ENCODE results near the gene ARAP3.
A peak's percentile ranks its signal among the peaks of the same experiment; 100 is the strongest.

ARAP3 gene

GRCh38 chr5:141716009-141716408 is 34.0 kb upstream of the ARAP3 start:
- H3K27ac ChIP-seq = no peak overlapping the region

GRCh38 chr5:141715346-141715905 is 33.4 kb upstream of the ARAP3 start:
- H3K27ac ChIP-seq = no peak overlapping the region
- TF ChIP-seq CTCF (IDR thresholded peaks at IDR 0.05) (no peak), ZFX (IDR thresholded peaks at IDR 0.05; ENCODE audit: borderline replicate concordance) (no peak)

More at GRCh38 chr5:141716009-141716408, 34.0 kb upstream of the ARAP3 start:
- TF ChIP-seq CTCF (IDR thresholded peaks at IDR 0.05) (no peak), ZFX (IDR thresholded peaks at IDR 0.05; ENCODE audit: borderline replicate concordance) (no peak)

- H3K27ac ChIP-seq = peak overlapping the region; percentile 51
Observed at GRCh38 chr5:141714542-141715310, 32.7 kb upstream of the ARAP3 start.

GRCh38 chr5:141713616-141714309 is 31.7 kb upstream of the ARAP3 start:
- TF ChIP-seq CTCF (IDR thresholded peaks at IDR 0.05) (no peak), ZFX (IDR thresholded peaks at IDR 0.05; ENCODE audit: borderline replicate concordance) (no peak)
- peak overlapping the region; percentile 51 for H3K27ac ChIP-seq

More at GRCh38 chr5:141714542-141715310, 32.7 kb upstream of the ARAP3 start:
- TF ChIP-seq CTCF (IDR thresholded peaks at IDR 0.05) (no peak), ZFX (IDR thresholded peaks at IDR 0.05; ENCODE audit: borderline replicate concordance) (no peak)

- peak overlapping the region; percentile 64 for H3K27ac ChIP-seq
- TF ChIP-seq CTCF (IDR thresholded peaks at IDR 0.05) (no peak), ZFX (IDR thresholded peaks at IDR 0.05; ENCODE audit: borderline replicate concordance) (no peak)
Observed at GRCh38 chr5:141711687-141712086, 29.7 kb upstream of the ARAP3 start.

- H3K27ac ChIP-seq = no peak overlapping the region
- TF ChIP-seq CTCF (IDR thresholded peaks at IDR 0.05) (no peak), ZFX (IDR thresholded peaks at IDR 0.05; ENCODE audit: borderline replicate concordance) (no peak)
Observed at GRCh38 chr5:141709699-141710267, 27.8 kb upstream of the ARAP3 start.

Measured in 22Rv1 (cell line).